Left lobe of liver (tissue), 2 donors: Measurements from ENCODE around the gene HEPHL1. TPM values are rescaled to one million over a fixed set of nuclear protein-coding genes. Genes with fewer than 3 reads are reported as not detected.
"Not testable (repeated sequence)": the region's sequence is repeated elsewhere in the genome, so short reads cannot be mapped to it uniquely, and the experiment has no call there.

Experiments used
- ATAC-seq: fragments of 200-7000 bp; cut with Tn5 transposase; one replicate; pipeline ENCODE4 v1.9.1; 2020; ENCODE audit warnings: mild to moderate bottlenecking, moderate library complexity
- DNase-seq: peaks from one replicate; pipeline ENCODE4 v3.0.0-alpha.2; 2020; ENCODE audit warnings: low spot score
- total RNA-seq: library from RNA; stranded (reverse); gene quantifications from one replicate; pipeline ENCODE4 v1.2.1, GENCODE V29; 2021
- donor health status: DM: no; HTN: no; CAD: no; lungs with moderate emphysema.
- donor health status: DM: no; HTN: yes; CAD: no.

The HEPHL1 gene
- total RNA-seq, result not detected

- ATAC-seq, result no peak
These were observed at the start of gene HEPHL1 for GRCh38 chr11:94020777-94021481. Gene HEPHL1, plus strand, starts transcription at chr11:94021354. Its CDS starts 15 bp downstream, at chr11:94021369.

DNA sequence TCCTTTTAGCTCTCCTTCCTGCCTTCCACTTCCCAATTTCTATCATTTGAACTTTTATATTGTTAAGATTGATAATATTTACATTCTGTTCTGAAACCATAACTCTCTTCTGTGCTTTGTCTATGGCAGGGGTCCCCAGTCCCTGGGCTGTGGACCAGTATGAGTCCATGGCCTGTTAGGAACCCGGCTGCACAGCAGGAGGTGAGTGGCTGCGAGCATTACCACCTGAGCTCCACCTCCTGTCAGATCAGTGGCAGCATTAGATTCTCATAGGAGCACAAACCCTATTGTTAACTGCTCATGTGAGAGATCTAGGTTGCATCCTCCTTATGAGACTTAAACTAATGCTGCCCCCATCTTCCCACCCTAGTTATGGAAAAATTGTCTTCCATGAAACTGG, 48.4 kb upstream of the HEPHL1 start:
- no peak for DNase-seq
- no peak for ATAC-seq

More at GRCh38 chr11:94020777-94021481, at the start of gene HEPHL1:
- DNase-seq, result no peak

- not testable (repeated sequence) for ATAC-seq, DNase-seq
These were observed 47.7 kb upstream of the HEPHL1 start for GRCh38 chr11:93973322-93974051.

GRCh38 chr11:93974759-93975158, 46.4 kb upstream of the HEPHL1 start:
- DNase-seq, result no peak

DNA sequence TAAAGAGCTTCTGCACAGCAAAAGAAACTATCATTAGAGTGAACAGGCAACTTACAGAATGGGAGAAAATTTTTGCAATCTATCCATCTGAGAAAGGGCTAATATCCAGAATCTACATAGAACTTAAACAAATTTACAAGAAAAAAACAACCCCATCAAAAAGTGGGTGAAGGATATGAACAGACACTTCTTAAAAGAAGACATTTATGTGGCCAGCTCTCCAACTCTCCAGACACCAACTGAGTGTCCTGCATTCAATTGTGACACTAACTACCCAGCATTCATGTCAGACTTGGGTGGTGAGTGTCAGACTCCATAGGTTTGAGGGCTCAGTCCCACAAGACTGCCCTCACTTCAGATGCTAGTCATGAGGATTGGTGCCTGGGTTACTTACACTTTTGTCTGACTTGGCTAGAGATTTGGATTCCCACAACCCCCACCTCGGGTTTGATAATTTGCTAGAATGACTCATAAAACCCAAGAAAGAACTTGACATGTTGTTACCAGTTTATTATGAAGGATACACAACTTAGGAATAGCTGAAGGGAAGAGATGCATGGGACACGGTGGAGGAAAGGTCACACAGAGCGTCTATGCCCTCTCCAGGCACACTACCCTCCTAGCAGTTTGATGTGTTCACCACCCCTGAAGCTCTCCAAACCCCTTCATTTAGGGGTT, 44.4 kb upstream of the HEPHL1 start:
- not testable (repeated sequence) for ATAC-seq, DNase-seq

More at GRCh38 chr11:93974759-93975158, 46.4 kb upstream of the HEPHL1 start:
- no peak for ATAC-seq

DNA sequence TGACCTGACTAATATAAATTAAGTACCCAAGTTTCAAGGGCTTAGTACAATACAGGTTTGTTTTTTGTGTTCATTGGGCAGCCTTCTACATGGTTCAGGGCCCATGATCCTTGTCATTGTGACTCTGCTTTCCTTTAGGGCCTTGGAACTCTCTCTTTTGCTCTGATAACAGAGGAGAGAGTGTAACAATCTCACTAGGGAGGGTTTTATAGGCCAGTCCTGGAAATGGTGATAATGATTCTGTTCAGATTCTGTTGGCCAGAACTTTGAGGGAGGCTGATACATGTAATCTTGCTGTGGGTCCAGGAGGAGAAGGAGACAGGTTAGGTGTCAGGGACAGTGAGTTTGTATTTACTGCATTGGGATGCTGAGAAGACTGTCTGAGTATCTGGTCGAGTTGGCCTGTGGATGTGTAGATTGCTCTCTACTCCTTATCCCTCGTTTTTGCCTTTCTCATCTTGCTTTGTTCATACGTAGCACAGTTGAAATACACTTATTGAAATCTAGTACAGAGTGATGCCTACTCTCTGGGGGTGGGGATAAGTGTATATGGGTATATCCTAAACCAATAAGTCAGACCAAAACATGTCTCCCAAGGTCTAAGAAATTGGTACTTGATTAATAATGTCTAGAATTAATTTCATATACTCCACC, 37.5 kb upstream of the HEPHL1 start:
- ATAC-seq (no peak), DNase-seq (no peak)

DNA sequence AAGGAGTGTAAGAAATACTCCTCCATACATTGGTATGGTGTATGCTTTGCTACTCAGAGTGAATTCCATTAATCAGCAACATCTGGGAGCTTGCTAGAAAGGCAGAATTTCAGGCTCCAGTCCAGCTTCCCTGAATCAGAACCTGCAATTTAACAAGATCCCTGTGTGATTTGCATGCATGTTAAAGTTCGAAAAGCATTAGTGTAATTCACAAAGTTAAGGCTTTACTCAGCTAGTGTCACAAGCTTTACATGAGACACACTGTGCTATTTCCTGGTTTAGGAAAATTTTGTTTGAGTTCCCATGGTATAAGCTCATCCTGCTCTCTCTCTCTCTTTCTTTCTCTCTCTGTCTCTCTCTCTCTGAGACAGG, 37.0 kb upstream of the HEPHL1 start:
- DNase-seq, result no peak
- no peak for ATAC-seq

DNA sequence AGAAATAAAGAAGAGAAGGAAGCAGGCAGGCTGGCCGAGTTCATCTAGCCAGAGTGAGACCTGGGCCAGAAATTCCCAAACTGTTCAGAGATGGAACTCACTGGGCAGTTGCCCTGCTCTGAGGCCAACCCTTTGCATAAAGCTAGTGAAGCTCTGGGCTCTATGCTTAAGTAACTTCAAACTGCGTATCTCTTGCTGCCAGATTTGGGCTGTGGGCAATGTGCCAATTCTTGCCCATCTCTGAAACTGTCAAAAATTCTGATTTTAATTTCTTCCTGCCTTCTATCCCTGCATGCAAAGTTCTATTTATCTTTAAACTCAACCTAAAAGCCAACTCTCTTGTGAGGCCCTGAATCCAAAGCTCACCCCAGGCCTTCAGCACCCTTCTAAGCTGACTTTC, 36.2 kb upstream of the HEPHL1 start:
- ATAC-seq (no peak), DNase-seq (no peak)

DNA sequence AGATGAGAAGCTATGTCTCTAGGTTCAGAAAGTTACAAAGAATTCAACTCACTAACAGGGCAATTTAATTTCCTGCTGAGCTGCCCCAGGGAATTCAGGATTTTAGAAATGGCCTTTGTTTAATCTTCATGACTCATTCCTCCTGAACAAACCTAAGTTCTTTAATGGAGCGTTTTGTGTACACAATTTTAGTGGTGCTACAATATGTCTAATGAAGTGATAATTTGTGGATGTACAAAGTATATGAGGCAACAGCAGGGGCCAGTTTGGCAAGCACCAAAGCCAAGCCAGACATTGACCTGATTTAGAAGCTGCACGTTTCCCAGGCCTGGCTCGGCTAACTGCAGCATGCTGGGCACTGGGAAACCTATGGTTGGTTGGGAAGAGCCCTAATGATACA, 34.4 kb upstream of the HEPHL1 start:
- ATAC-seq (no peak), DNase-seq (no peak)

DNA sequence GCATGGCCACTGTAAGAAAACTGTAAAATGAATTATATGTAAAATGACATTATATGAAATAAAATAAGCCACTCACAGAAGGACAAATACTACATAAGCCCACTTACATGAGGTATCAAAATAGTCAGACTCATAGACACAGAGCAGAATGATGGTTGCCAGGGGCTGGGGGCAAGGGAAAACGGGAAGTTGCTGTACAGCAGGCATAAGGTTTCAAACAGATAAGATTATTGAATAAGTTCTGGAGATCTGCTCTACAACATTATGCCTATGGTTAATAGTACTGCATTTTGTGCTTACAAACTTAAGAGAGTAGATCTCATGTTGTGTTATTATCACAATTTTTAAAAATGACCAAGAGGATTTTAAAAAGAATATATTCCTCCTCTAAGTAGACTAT, 32.7 kb upstream of the HEPHL1 start:
- DNase-seq, result no peak
- ATAC-seq, result no peak

GRCh38 chr11:93988912-93989311, 32.2 kb upstream of the HEPHL1 start:
- ATAC-seq, result no peak
- no peak for DNase-seq

- ATAC-seq, result no peak
- DNase-seq, result no peak
These were observed 27.4 kb upstream of the HEPHL1 start for GRCh38 chr11:93993747-93994146.

DNA sequence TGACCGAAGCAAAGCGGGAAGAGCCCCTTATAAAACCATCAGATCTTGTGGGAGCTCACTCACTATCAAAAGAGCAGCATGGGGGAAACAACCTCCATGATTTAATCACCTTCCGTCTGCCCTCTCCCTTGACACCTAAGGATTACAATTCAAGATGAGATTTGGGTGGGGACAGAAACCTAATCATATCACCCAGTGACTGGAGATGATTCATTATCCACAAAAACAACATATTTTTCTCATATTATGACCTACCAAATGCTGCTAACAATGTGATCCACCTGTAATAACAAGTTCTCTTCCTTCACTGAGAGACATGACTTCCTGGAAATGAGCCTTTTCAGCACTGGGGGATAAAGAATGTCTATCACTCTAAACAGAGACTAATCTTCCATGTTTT, 23.4 kb upstream of the HEPHL1 start:
- ATAC-seq (no peak), DNase-seq (no peak)

DNA sequence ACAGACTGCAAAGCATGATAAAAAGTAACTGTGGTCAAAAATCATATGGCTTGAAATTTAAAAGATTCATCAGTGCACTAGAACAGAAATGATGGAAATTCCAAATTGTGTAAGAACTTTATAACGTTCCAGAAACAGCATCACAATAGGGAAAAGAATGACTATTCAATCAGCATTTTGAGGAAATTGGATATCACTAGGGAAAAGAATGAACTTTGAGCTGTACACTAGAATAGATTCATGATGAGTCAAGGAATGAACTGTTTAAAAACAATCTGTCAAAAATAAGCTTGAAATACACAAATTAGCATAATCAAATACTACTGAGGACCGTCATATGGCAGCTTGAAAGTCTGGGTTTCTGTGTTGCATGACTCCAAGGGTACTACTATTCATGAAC, 20.5 kb upstream of the HEPHL1 start:
- DNase-seq (no peak), ATAC-seq (no peak)

DNA sequence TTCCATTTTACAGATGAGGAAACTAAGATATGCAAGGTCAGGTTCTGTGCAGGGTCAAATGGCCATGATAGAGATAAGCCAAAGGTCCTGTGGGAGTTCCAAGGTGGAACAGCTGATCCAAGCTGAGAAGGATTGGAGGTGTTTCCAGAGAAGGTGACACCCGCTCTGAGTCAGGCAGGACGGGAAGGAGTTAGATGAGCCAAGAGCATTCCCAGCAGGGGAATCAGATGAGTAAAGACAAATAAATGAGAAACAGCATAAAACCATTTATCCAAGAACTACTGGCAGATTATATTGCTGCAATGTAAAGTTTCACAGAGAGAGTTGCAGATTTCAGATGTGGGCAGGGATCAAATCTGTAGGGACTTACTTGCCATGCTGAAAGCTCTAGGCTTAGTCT, 18.9 kb upstream of the HEPHL1 start:
- no peak for ATAC-seq
- no peak for DNase-seq

GRCh38 chr11:94007426-94007825, 13.7 kb upstream of the HEPHL1 start:
- DNase-seq (no peak), ATAC-seq (no peak)

DNA sequence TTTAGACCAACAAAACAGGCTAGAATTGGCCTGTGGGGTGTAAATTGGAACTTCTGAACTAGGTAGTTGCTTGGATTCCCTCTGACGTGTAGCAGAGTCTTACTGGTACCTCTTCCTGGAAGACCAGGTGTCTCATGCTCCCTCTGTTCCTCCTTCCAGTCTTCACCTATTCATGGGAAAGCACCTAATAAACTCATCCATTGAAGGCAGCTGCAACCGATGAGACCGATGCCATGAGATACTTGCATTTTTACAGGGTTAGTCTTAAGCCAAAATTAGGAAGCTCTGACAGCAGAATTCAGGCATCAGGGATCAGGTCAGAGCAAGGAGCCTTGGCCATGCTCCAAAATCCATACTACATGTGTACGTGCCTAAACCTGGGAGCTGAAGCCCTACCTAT, 13.2 kb upstream of the HEPHL1 start:
- ATAC-seq (no peak), DNase-seq (no peak)

- ATAC-seq, result no peak
These were observed 11.0 kb upstream of the HEPHL1 start for GRCh38 chr11:94010136-94010535.

GRCh38 chr11:94011478-94011877, 9.7 kb upstream of the HEPHL1 start:
- no peak for ATAC-seq

More at GRCh38 chr11:94010136-94010535, 11.0 kb upstream of the HEPHL1 start:
- DNase-seq, result no peak

GRCh38 chr11:94017446-94017845, 3.7 kb upstream of the HEPHL1 start:
- ATAC-seq (no peak), DNase-seq (no peak)

More at GRCh38 chr11:94011478-94011877, 9.7 kb upstream of the HEPHL1 start:
- no peak for DNase-seq

- ATAC-seq (no peak), DNase-seq (no peak)
These were observed 2.4 kb upstream of the HEPHL1 start for GRCh38 chr11:94018721-94019120.
